HEK293 (cell line): Measurements from ENCODE around the gene DAAM2.

ENCODE experiments used
- CTCF ChIA-PET: fragments of 350-600 bp; formaldehyde crosslinking; extraction: SDS; loops from one replicate; lab custom pipeline; 2021; ENCODE audit warnings: antibody characterized with exemption; lab: Yijun Ruan, JAX
- POLR2A ChIA-PET: fragments of 300-600 bp; formaldehyde crosslinking; extraction: SDS; loops from one replicate; lab custom pipeline; 2020; ENCODE audit warnings: antibody characterized with exemption, inconsistent platforms; lab: Yijun Ruan, JAX
- H3K27ac ChIP-seq: fragments of 200-500 bp; sonication (Bioruptor generic); 2 replicates; pipeline ENCODE4 v1.5.1; 2014; ENCODE audit warnings: low read depth, low read length, control low read depth, inconsistent platforms; ENCODE audit errors: extremely low read depth
- H3K36me3 ChIP-seq, 2 experiments: fragments of 200-500 bp in 1 of 2; sonication (Bioruptor generic) in 1 of 2; 1 replicate in 1 of 2; 2 replicates in 1 of 2; pipeline ENCODE4 v1.5.1; 2014 to 2017; ENCODE audit warnings: inconsistent platforms in 2 of 2, low read length in 2 of 2; ENCODE audit not compliant: control insufficient read depth in 2 of 2, insufficient read depth in 1 of 2
- H3K4me1 ChIP-seq: fragments of 200-500 bp; sonication (Bioruptor generic); 2 replicates; pipeline ENCODE4 v1.5.1; 2014; ENCODE audit warnings: mild to moderate bottlenecking, low read length, inconsistent platforms; ENCODE audit not compliant: control insufficient read depth, insufficient read depth
- H3K4me3 ChIP-seq: 2 replicates; pipeline ENCODE4 v1.5.1; 2011; ENCODE audit warnings: low read depth, mild to moderate bottlenecking, control low read depth, low read length, moderate library complexity
- H3K9me3 ChIP-seq: fragments of 200-500 bp; sonication (Bioruptor generic); 2 replicates; pipeline ENCODE4 v1.5.1; 2014; ENCODE audit warnings: low read depth, low read length, inconsistent platforms; ENCODE audit not compliant: control insufficient read depth, insufficient read depth
- GLIS1 ChIP-seq: fragments of 450-650 bp; formaldehyde crosslinking; IDR thresholded peaks from 2 replicates; pipeline ENCODE4 v1.5.1; 2016; ENCODE audit warnings: missing biosample characterization, missing genetic modification characterization
- KLF1 ChIP-seq: fragments of 450-650 bp; formaldehyde crosslinking; IDR thresholded peaks from 2 replicates; pipeline ENCODE4 v1.5.1; 2016; ENCODE audit warnings: missing biosample characterization, missing genetic modification characterization
- OVOL3 ChIP-seq: fragments of 450-650 bp; formaldehyde crosslinking; IDR thresholded peaks from 2 replicates; pipeline ENCODE4 v1.5.1; 2016; ENCODE audit warnings: missing biosample characterization, missing genetic modification characterization
- PATZ1 ChIP-seq: fragments of 450-650 bp; formaldehyde crosslinking; IDR thresholded peaks from 2 replicates; pipeline ENCODE4 v1.5.1; 2016; ENCODE audit warnings: missing biosample characterization, missing genetic modification characterization
- PRDM1 ChIP-seq: fragments of 450-650 bp; formaldehyde crosslinking; IDR thresholded peaks from 2 replicates; pipeline ENCODE4; 2016; ENCODE audit warnings: missing biosample characterization, missing genetic modification characterization
- RBAK ChIP-seq: fragments of 450-650 bp; formaldehyde crosslinking; IDR thresholded peaks from 2 replicates; pipeline ENCODE4 v1.5.1; 2016; ENCODE audit warnings: missing biosample characterization, missing genetic modification characterization
- TRIM28 ChIP-seq: IDR thresholded peaks from 2 replicates; pipeline ENCODE4 v1.6.1; 2011; ENCODE audit warnings: low read length, control low read depth, borderline replicate concordance
- WT1 ChIP-seq: fragments of 450-650 bp; formaldehyde crosslinking; IDR thresholded peaks from 2 replicates; pipeline ENCODE4 v1.5.1; 2016; ENCODE audit warnings: missing biosample characterization, missing genetic modification characterization
- ZBTB20 ChIP-seq: fragments of 450-650 bp; formaldehyde crosslinking; IDR thresholded peaks from 2 replicates; pipeline ENCODE4 v1.5.1; 2016; ENCODE audit warnings: missing biosample characterization, missing genetic modification characterization
- ZFHX2 ChIP-seq: fragments of 450-650 bp; formaldehyde crosslinking; conservative IDR thresholded peaks from 2 replicates; pipeline ENCODE4 v1.5.1; 2016; ENCODE audit warnings: missing biosample characterization, missing genetic modification characterization
- ZFP41 ChIP-seq: fragments of 450-650 bp; formaldehyde crosslinking; IDR thresholded peaks from 2 replicates; pipeline ENCODE4 v1.5.1; 2016; ENCODE audit warnings: missing biosample characterization, missing genetic modification characterization, borderline replicate concordance
- ZNF223 ChIP-seq: fragments of 450-650 bp; formaldehyde crosslinking; IDR thresholded peaks from 2 replicates; pipeline ENCODE4 v1.5.1; 2016; ENCODE audit warnings: missing biosample characterization, missing genetic modification characterization
- ZNF335 ChIP-seq: fragments of 450-650 bp; formaldehyde crosslinking; conservative IDR thresholded peaks from 2 replicates; pipeline ENCODE4 v1.5.1; 2016; ENCODE audit warnings: missing biosample characterization, missing genetic modification characterization
- ZNF341 ChIP-seq: fragments of 450-650 bp; formaldehyde crosslinking; IDR thresholded peaks from 2 replicates; pipeline ENCODE4; 2016; ENCODE audit warnings: low read depth, missing biosample characterization, missing genetic modification characterization
- ZNF433 ChIP-seq: fragments of 450-650 bp; formaldehyde crosslinking; IDR thresholded peaks from 2 replicates; pipeline ENCODE4 v1.5.1; 2016; ENCODE audit warnings: missing biosample characterization, missing genetic modification characterization, low read depth
- ZNF518A ChIP-seq: fragments of 450-650 bp; formaldehyde crosslinking; conservative IDR thresholded peaks from 2 replicates; pipeline ENCODE4 v1.5.1; 2016; ENCODE audit warnings: low read depth, missing biosample characterization, missing genetic modification characterization
- ZNF521 ChIP-seq: fragments of 450-650 bp; formaldehyde crosslinking; IDR thresholded peaks from 2 replicates; pipeline ENCODE4 v1.5.1; 2017; ENCODE audit warnings: missing biosample characterization, mild to moderate bottlenecking, missing genetic modification characterization
- ZNF561 ChIP-seq: fragments of 450-650 bp; IDR thresholded peaks from 2 replicates; pipeline ENCODE4 v1.5.1; 2018; ENCODE audit warnings: missing biosample characterization, missing genetic modification characterization, borderline replicate concordance
- ZNF623 ChIP-seq: fragments of 450-650 bp; formaldehyde crosslinking; IDR thresholded peaks from 2 replicates; pipeline ENCODE4 v1.5.1; 2016; ENCODE audit warnings: missing biosample characterization, missing genetic modification characterization
- ZNF626 ChIP-seq: fragments of 450-650 bp; sonication (Bioruptor Pico); formaldehyde crosslinking; IDR thresholded peaks from 2 replicates; pipeline ENCODE4 v1.5.1; 2018; ENCODE audit warnings: missing biosample characterization, missing genetic modification characterization, inconsistent platforms
- ZNF629 ChIP-seq: fragments of 450-650 bp; formaldehyde crosslinking; IDR thresholded peaks from 2 replicates; pipeline ENCODE4 v1.5.1; 2017; ENCODE audit warnings: missing biosample characterization, missing genetic modification characterization
- ZNF670 ChIP-seq: fragments of 450-650 bp; formaldehyde crosslinking; IDR thresholded peaks from 2 replicates; pipeline ENCODE4 v1.5.1; 2016; ENCODE audit warnings: missing biosample characterization, missing genetic modification characterization, low read depth
- ZNF777 ChIP-seq: fragments of 450-650 bp; formaldehyde crosslinking; IDR thresholded peaks from 2 replicates; pipeline ENCODE4 v1.5.1; 2017; ENCODE audit warnings: missing biosample characterization, missing genetic modification characterization, borderline replicate concordance
- ZSCAN5A ChIP-seq: fragments of 450-650 bp; formaldehyde crosslinking; IDR thresholded peaks from 2 replicates; pipeline ENCODE4 v1.5.1; 2016; ENCODE audit warnings: missing biosample characterization, missing genetic modification characterization
- TF ChIP-seq, protein P1 (sequence below): fragments of 450-650 bp; formaldehyde crosslinking; IDR thresholded peaks from 2 replicates; pipeline ENCODE4 v1.5.1; 2017; ENCODE audit warnings: missing biosample characterization, missing genetic modification characterization
- TF ChIP-seq, protein P2 (sequence below): fragments of 450-650 bp; formaldehyde crosslinking; IDR thresholded peaks from 2 replicates; pipeline ENCODE4 v1.5.1; 2016; ENCODE audit warnings: missing biosample characterization, missing genetic modification characterization

Gene DAAM2

DNA sequence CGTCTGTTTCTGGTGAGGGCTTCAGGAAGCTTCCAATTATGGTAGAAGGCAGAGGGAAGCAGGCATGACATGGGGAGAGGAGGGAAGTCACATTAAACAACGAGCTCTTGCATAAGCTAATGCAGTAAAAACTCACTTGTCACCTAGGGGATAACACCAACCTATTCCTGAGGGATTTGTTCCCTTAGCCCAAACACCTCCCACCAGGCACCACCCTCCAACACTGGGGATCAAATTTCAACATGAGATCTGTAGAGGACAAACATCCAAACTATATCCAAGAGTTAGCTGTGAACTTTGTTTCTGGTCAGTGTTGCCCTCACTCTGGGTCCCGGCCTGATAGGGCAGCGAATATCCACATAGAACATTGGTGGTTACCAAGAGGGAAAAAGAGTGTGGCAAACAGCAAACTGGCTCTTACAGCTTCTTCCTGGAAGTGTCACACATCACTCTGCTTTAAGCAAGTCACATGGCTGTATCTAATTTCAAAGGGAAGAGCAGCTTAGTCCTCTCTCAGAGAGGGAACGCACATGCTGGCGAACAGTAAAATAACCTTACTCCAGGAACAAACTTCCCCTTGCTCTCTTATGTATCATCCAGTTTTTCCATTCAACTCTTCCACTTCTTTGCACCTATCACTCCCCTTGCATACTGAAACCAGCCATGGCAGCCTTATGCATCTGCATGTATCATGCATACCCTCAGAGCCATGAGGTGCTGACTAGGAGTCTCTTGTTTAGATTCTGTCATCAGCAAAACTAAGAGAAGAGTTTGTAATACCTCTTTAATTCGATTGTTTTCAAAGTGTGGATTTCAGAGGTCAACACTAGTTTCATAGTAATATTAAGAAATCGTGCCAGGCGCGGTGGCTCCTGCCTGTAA lies 146.8 kb downstream of the DAAM2 start:
- ChIA-PET POLR2A (no interaction called here), CTCF (interaction anchor here (0.7 to 0.9 kb wide), 4 partner anchors 11 to 73 kb away, joined by 3 to 5 read pairs (median 4); no protein-coding TSS in a partner anchor)
- Histone ChIP-seq H3K4me1 (peaks cover 17% of the 10 kb centered on the region), H3K9me3 (no peaks in the 10 kb centered on the region), H3K4me3 (no peak overlapping the region), H3K36me3 (no peaks in the 10 kb centered on the region), H3K27ac (no peak overlapping the region)
- TF ChIP-seq, protein P1, sequence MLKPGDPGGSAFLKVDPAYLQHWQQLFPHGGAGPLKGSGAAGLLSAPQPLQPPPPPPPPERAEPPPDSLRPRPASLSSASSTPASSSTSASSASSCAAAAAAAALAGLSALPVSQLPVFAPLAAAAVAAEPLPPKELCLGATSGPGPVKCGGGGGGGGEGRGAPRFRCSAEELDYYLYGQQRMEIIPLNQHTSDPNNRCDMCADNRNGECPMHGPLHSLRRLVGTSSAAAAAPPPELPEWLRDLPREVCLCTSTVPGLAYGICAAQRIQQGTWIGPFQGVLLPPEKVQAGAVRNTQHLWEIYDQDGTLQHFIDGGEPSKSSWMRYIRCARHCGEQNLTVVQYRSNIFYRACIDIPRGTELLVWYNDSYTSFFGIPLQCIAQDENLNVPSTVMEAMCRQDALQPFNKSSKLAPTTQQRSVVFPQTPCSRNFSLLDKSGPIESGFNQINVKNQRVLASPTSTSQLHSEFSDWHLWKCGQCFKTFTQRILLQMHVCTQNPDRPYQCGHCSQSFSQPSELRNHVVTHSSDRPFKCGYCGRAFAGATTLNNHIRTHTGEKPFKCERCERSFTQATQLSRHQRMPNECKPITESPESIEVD (tag by site-specific recombination): 0 out of 2 replicates have a peak, but pooled peaks have one; percentile 29
- TF ChIP-seq ZNF521 (tag by site-specific recombination) (no peak), RBAK (tag by site-specific recombination) (no peak), ZNF629 (tag by site-specific recombination) (no peak), ZNF777 (no peak), PATZ1 (tag by site-specific recombination) (peak; percentile 42; the same call in 1 of the 2 replicates), ZNF670 (tag by site-specific recombination) (no peak), ZNF626 (tag by site-specific recombination) (no peak), GLIS1 (tag by site-specific recombination) (0 out of 2 replicates have a peak, but pooled peaks have one; percentile 28), ZNF623 (no peak), ZFP41 (tag by site-specific recombination) (no peak), ZNF433 (tag by site-specific recombination) (no peak), ZBTB20 (tag by site-specific recombination) (peak; percentile 30; the same call in 1 of the 2 replicates), OVOL3 (tag by site-specific recombination) (no peak), PRDM1 (tag by site-specific recombination) (no peak), ZNF561 (tag by site-specific recombination) (no peak), ZNF518A (tag by site-specific recombination) (no peak), ZNF223 (tag by site-specific recombination) (no peak), TRIM28 (peak; percentile 65; the same call in 1 of the 2 replicates), ZFHX2 (tag by site-specific recombination) (0 out of 2 replicates have a peak, but pooled peaks have one; percentile 29), ZNF341 (tag by site-specific recombination) (peak; percentile 67), WT1 (tag by site-specific recombination) (peak; percentile 52), ZSCAN5A (no peak), KLF1 (tag by site-specific recombination) (peak; percentile 29; the same call in 1 of the 2 replicates), ZNF335 (tag by site-specific recombination) (no peak)
- TF ChIP-seq, protein P2, sequence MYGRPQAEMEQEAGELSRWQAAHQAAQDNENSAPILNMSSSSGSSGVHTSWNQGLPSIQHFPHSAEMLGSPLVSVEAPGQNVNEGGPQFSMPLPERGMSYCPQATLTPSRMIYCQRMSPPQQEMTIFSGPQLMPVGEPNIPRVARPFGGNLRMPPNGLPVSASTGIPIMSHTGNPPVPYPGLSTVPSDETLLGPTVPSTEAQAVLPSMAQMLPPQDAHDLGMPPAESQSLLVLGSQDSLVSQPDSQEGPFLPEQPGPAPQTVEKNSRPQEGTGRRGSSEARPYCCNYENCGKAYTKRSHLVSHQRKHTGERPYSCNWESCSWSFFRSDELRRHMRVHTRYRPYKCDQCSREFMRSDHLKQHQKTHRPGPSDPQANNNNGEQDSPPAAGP: peak; percentile 29; the same call in 1 of the 2 replicates
